ENCODE measurements around the gene IQSEC1. TPM values are rescaled to one million over a fixed set of nuclear protein-coding genes. Genes with fewer than 3 reads are reported as not detected.
"Not testable (repeated sequence)": the region's sequence is repeated elsewhere in the genome, so short reads cannot be mapped to it uniquely, and the experiment has no call there.

The IQSEC1 gene
- total RNA-seq, 4 donors from 2014 or later: 24.0 to 43.0 (median 31.8) TPM

DNA sequence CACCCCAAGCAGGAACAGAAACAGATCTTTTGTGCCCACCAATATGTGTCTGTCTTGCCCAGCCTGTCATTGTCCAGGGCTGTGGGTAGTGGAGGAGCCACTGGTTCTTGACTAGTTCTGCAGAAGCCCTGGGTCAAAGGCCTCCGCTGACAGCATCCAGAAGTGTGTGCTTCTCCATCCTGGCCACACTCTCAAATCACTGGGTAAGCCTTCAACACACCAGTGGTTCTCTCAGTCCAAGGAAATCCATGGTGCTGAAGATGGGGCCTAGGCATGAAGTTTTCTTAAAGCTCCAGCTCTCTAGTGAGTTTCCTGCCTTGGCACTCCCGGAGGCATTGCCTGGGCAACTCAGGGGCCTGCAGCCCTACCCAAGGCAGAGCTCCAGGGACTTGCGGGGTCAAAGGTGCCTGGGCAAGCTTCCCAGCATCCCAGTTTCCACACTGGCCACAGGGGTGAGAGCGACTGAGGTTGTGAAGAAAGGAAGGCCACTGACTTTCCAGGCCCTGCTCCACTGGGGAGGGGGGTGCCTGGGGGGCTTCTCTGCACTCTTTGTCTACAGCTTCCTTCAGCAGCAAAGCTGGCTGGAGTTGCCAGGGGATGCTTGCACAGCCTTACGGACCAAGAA is 193.9 kb downstream of the IQSEC1 start:
- DNase-seq: no peak
- peaks cover 7% of the 10 kb centered on the region for H3K27me3 ChIP-seq
- WGBS, 2 donors (ENCODE audit: low coverage in 1 of 2): 92% methylated on average over 5 of the region's 5 CpGs; no CpG with 5 or more reads in 1 of the 2 donors
- in situ Hi-C loops (cut with MboI; ENCODE audit: low pct_ligation_motif_present in 1 of 4, low pct_unique_long_range_greater_than_20kb in 1 of 4, low sequenced_read_pairs in 3 of 4) (no loop called here), intact Hi-C loops (cut with DNase I; ENCODE audit: low total_unique reads) (no loop called here)
- no peaks in the 10 kb centered on the region for H3K36me3 ChIP-seq
- no peak overlapping the region for H3K27ac ChIP-seq
- peaks cover 3 to 9% (median 9%) of the 10 kb centered on the region in 4 donors for H3K4me1 ChIP-seq
- TF ChIP-seq POLR2AphosphoS5 (IDR thresholded peaks at IDR 0.05) (no peak), EP300 (IDR thresholded peaks at IDR 0.05; ENCODE audit: low read depth) (no peak), POLR2A (IDR thresholded peaks at IDR 0.05) (no peak)
- TF ChIP-seq, protein P1, sequence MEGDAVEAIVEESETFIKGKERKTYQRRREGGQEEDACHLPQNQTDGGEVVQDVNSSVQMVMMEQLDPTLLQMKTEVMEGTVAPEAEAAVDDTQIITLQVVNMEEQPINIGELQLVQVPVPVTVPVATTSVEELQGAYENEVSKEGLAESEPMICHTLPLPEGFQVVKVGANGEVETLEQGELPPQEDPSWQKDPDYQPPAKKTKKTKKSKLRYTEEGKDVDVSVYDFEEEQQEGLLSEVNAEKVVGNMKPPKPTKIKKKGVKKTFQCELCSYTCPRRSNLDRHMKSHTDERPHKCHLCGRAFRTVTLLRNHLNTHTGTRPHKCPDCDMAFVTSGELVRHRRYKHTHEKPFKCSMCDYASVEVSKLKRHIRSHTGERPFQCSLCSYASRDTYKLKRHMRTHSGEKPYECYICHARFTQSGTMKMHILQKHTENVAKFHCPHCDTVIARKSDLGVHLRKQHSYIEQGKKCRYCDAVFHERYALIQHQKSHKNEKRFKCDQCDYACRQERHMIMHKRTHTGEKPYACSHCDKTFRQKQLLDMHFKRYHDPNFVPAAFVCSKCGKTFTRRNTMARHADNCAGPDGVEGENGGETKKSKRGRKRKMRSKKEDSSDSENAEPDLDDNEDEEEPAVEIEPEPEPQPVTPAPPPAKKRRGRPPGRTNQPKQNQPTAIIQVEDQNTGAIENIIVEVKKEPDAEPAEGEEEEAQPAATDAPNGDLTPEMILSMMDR (IDR thresholded peaks at IDR 0.05): no peak
- no peak overlapping the region for H3K4me3 ChIP-seq
- H3K9me3 ChIP-seq: no peaks in the 10 kb centered on the region

DNA sequence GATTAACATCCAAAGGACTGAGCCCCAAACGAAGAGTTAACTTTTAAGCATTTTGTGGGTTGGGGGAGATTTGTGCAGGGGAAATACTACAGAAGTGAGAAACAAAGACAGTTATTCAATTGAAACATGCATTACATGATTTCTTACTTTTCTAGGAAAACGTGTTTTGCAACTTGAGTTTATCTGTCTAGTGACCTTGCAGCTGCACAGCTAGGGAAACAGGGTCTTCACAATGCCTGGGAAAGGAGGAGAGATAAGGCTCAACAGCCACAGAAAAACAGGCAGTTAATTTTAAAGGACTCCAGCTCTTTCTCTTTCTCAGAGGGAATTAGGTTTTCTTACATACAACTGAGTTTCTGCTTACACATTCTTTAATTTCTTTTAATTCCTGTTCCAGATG is 194.5 kb downstream of the IQSEC1 start:
- H3K27me3 ChIP-seq; H3K9me3 ChIP-seq; H3K27ac ChIP-seq; DNase-seq; H3K4me1 ChIP-seq; in situ Hi-C loops (cut with MboI; ENCODE audit: low pct_ligation_motif_present in 1 of 4, low pct_unique_long_range_greater_than_20kb in 1 of 4, low sequenced_read_pairs in 3 of 4); intact Hi-C loops (cut with DNase I; ENCODE audit: low total_unique reads); H3K4me3 ChIP-seq; H3K36me3 ChIP-seq: not testable (repeated sequence)
- 61% methylated on average over 2 of the region's 2 CpGs; no CpG with 5 or more reads in 1 of the 2 donors for WGBS, 2 donors (ENCODE audit: low coverage in 1 of 2)

DNA sequence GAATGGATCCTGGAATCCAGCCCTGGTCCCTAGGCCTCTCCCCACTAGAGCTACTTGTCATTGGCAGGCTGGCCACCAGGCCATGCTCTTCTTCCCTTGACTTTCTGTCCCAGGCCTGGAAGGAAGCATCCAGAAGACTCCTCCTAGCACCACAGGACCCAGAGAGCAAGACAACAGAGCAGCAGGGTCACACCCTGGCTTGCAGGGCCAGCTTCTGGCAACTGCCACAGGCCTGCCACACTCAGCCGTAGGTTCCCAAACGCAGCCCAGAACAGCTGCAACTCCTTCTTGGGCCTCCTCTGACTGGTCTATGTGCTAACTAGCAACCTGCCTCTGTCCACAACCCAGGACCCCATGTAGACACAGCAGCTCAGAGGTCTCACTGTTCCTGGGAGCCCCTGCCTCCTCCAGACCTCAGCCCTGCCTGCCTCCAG is 195.1 kb downstream of the IQSEC1 start:
- in situ Hi-C loops (cut with MboI; ENCODE audit: low pct_ligation_motif_present in 1 of 4, low pct_unique_long_range_greater_than_20kb in 1 of 4, low sequenced_read_pairs in 3 of 4): no loop called here
- peaks cover 3 to 9% (median 9%) of the 10 kb centered on the region in 4 donors for H3K4me1 ChIP-seq
- H3K36me3 ChIP-seq: no peaks in the 10 kb centered on the region
- intact Hi-C loops (cut with DNase I; ENCODE audit: low total_unique reads): no loop called here
- DNase-seq: no peak
- H3K9me3 ChIP-seq: no peaks in the 10 kb centered on the region
- no peak for TF ChIP-seq POLR2AphosphoS5 (IDR thresholded peaks at IDR 0.05)
- no peak for TF ChIP-seq EP300 (IDR thresholded peaks at IDR 0.05; ENCODE audit: low read depth)
- TF ChIP-seq POLR2A (IDR thresholded peaks at IDR 0.05): no peak
- TF ChIP-seq, protein P1 (IDR thresholded peaks at IDR 0.05): no peak
- peaks cover 7% of the 10 kb centered on the region for H3K27me3 ChIP-seq
- no peak overlapping the region for H3K27ac ChIP-seq
- WGBS, 2 donors (ENCODE audit: low coverage in 1 of 2): 85% methylated on average over 2 of the region's 2 CpGs; no CpG with 5 or more reads in 1 of the 2 donors
- H3K4me3 ChIP-seq: no peak overlapping the region

DNA sequence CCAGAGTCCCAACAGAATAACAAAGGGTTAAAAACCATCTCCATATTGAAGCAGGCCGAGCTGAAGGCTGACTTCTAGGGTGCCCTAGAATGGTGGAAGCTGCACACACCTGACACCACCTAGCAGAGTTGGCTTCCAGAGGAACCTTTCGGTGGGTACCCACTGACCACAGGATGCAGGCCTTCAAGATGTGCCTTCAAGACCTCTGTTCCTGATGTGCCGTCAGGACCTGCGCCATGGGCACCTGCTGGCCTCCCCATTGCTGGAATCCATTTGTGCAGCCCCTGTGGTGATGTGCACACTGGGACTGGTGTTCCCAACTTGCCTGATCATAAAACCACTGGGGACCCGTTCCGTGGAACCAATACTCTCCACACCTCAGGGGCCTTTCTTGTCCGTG is 196.2 kb downstream of the IQSEC1 start:
- peaks cover 3 to 9% (median 9%) of the 10 kb centered on the region in 4 donors for H3K4me1 ChIP-seq
- H3K9me3 ChIP-seq: no peaks in the 10 kb centered on the region
- intact Hi-C loops (cut with DNase I; ENCODE audit: low total_unique reads) (no loop called here), in situ Hi-C loops (cut with MboI; ENCODE audit: low pct_ligation_motif_present in 1 of 4, low pct_unique_long_range_greater_than_20kb in 1 of 4, low sequenced_read_pairs in 3 of 4) (no loop called here)
- WGBS, 2 donors (ENCODE audit: low coverage in 1 of 2): 88% methylated on average over 7 of the region's 7 CpGs; no CpG with 5 or more reads in 1 of the 2 donors
- H3K4me3 ChIP-seq: no peak overlapping the region
- no peak for TF ChIP-seq POLR2AphosphoS5 (IDR thresholded peaks at IDR 0.05)
- TF ChIP-seq POLR2A (IDR thresholded peaks at IDR 0.05): no peak
- TF ChIP-seq, protein P1 (IDR thresholded peaks at IDR 0.05): no peak
- no peak for TF ChIP-seq EP300 (IDR thresholded peaks at IDR 0.05; ENCODE audit: low read depth)
- H3K27ac ChIP-seq: no peak overlapping the region
- peaks cover 7% of the 10 kb centered on the region for H3K27me3 ChIP-seq
- no peaks in the 10 kb centered on the region for H3K36me3 ChIP-seq
- no peak for DNase-seq

Data from transverse colon (tissue), 4 donors.